Mesendoderm (in vitro differentiated cells): Measurements from ENCODE around the gene ELF4.

Experiments
- DNase-seq: peaks from one replicate; pipeline ENCODE4 v3.0.0; 2013
- H2AK5ac ChIP-seq: 2 replicates; pipeline ENCODE4 v1.6.1; 2013; ENCODE audit warnings: low read length, inconsistent platforms
- H2BK120ac ChIP-seq: 2 replicates; pipeline ENCODE4 v1.6.1; 2013; ENCODE audit warnings: low read depth, mild to moderate bottlenecking, low read length, moderate library complexity, mixed read lengths
- H2BK15ac ChIP-seq: replicated peaks from 2 replicates; pipeline ENCODE4 v1.6.1; 2013; ENCODE audit warnings: low read depth, mild to moderate bottlenecking, moderate library complexity
- H2BK5ac ChIP-seq: 2 replicates; pipeline ENCODE4 v1.6.1; 2013; ENCODE audit warnings: low read length, inconsistent platforms
- H3K18ac ChIP-seq: 2 replicates; pipeline ENCODE4 v1.6.1; 2013; ENCODE audit warnings: mild to moderate bottlenecking, low read length, mixed read lengths
- H3K23ac ChIP-seq: one replicate; pipeline ENCODE4 v1.6.1; 2013; ENCODE audit warnings: low read length
- H3K27ac ChIP-seq: 2 replicates; pipeline ENCODE4 v1.5.1; 2013; ENCODE audit warnings: low read depth, mild to moderate bottlenecking, inconsistent platforms, low read length, moderate library complexity
- H3K27me3 ChIP-seq: 2 replicates; pipeline ENCODE4 v1.6.1; 2013; ENCODE audit warnings: low read length, control low read depth, mild to moderate bottlenecking, inconsistent platforms; ENCODE audit not compliant: insufficient read depth, poor library complexity
- H3K36me3 ChIP-seq: 2 replicates; pipeline ENCODE4 v1.6.1; 2013; ENCODE audit warnings: low read length, inconsistent platforms; ENCODE audit not compliant: control insufficient read depth, insufficient read depth
- H3K4ac ChIP-seq: one replicate; pipeline ENCODE4 v1.6.1; 2013; ENCODE audit warnings: low read depth, mild to moderate bottlenecking, low read length, moderate library complexity
- H3K4me1 ChIP-seq: 2 replicates; pipeline ENCODE4 v1.6.1; 2013; ENCODE audit warnings: low read depth, low read length, inconsistent platforms; ENCODE audit not compliant: control insufficient read depth
- H3K4me2 ChIP-seq: 2 replicates; pipeline ENCODE4 v1.6.1; 2013; ENCODE audit warnings: low read length
- H3K4me3 ChIP-seq: 2 replicates; pipeline ENCODE4 v1.5.1; 2013; ENCODE audit warnings: mild to moderate bottlenecking, low read length
- H3K56ac ChIP-seq: one replicate; pipeline ENCODE4 v1.6.1; 2013; ENCODE audit warnings: low read length
- H3K79me1 ChIP-seq: 2 replicates; pipeline ENCODE4 v1.6.1; 2013; ENCODE audit warnings: low read length, inconsistent platforms
- H3K79me2 ChIP-seq: 2 replicates; pipeline ENCODE4 v1.6.1; 2013; ENCODE audit warnings: mild to moderate bottlenecking, low read length; ENCODE audit not compliant: control insufficient read depth, insufficient read depth
- H3K9ac ChIP-seq: 2 replicates; pipeline ENCODE4 v1.6.1; 2013; ENCODE audit warnings: low read length, inconsistent platforms
- H4K5ac ChIP-seq: one replicate; pipeline ENCODE4 v1.6.1; 2013; ENCODE audit warnings: low read length
- H4K8ac ChIP-seq: one replicate; pipeline ENCODE4 v1.6.1; 2013; ENCODE audit warnings: low read depth, mild to moderate bottlenecking, control low read depth, low read length, moderate library complexity
- WGBS: extraction: QIAGEN DNeasy Blood & Tissue Kit; methylation state at CpG from one replicate; pipeline ENCODE4 v1.1.7; 2013; ENCODE audit warnings: low lambda C conversion rate, missing lambda C conversion rate; ENCODE audit not compliant: insufficient coverage; ENCODE audit errors: extremely low coverage; 5-methylcytosine and 5-hydroxymethylcytosine counted together

ELF4 gene

DNA sequence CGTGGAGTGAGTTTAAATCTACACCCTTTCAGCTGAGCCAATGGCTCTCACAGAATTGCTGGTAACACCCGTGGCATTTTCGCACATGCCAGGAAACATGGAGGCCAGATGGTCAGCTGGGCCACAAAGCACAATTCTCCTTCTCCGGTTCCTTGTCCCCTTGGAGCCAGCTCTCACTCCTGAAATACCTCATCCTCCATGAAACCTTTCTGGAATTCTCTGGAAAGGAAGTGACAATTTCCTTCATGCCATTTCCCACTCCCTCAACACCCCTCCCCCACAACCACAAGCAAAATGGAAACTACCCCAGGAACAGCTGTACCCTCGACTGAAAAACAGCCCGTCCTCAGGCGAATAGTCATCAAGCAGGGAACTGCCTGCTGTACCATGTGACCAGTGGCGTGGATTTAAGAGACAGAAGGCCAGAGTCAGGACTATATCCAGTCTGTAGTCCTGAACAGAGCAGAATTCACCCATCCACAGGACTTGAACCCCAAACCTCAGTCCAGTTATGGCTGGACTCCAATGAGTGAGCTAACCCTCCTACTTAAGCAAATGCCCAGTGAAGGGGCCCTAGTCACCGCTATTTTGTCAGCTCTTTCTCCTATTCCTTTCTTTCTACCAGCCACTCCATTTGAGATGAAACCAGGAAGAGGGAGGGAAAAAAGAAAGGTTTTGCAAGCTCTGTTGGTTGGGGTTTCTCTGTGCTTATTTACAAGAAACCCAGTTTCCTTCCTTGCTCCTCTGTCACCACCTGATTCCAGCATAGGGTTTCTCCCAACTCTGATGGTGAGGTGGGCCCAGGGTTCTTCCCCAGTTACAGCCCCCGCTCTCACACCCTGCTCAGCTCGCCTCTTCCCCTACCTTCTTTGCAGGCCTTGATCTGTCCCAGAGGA lies 24.5 kb downstream of the ELF4 start:
- no CpG with 5 or more reads among the region's 11 CpGs for WGBS
- no peak overlapping the region for H4K5ac ChIP-seq
- no peak overlapping the region for H3K4me2 ChIP-seq
- H3K18ac ChIP-seq = no peak overlapping the region
- H3K4me3 ChIP-seq = no peak overlapping the region
- H3K4ac ChIP-seq = no peak overlapping the region
- H3K9ac ChIP-seq = no peak overlapping the region
- no peak overlapping the region for H2AK5ac ChIP-seq
- no peak overlapping the region for H3K27ac ChIP-seq
- no peak overlapping the region for H4K8ac ChIP-seq
- DNase-seq = no peak
- H3K4me1 ChIP-seq = peaks cover 3% of the 10 kb centered on the region
- no peak overlapping the region for H3K23ac ChIP-seq
- H2BK5ac ChIP-seq = no peak overlapping the region
- H3K36me3 ChIP-seq = no peaks in the 10 kb centered on the region
- H3K79me2 ChIP-seq = no peaks in the 10 kb centered on the region
- H2BK15ac ChIP-seq = no peak overlapping the region
- H3K56ac ChIP-seq = peak overlapping the region; percentile 7
- H3K27me3 ChIP-seq = no peaks in the 10 kb centered on the region
- H2BK120ac ChIP-seq = no peak overlapping the region
- no peaks in the 10 kb centered on the region for H3K79me1 ChIP-seq

DNA sequence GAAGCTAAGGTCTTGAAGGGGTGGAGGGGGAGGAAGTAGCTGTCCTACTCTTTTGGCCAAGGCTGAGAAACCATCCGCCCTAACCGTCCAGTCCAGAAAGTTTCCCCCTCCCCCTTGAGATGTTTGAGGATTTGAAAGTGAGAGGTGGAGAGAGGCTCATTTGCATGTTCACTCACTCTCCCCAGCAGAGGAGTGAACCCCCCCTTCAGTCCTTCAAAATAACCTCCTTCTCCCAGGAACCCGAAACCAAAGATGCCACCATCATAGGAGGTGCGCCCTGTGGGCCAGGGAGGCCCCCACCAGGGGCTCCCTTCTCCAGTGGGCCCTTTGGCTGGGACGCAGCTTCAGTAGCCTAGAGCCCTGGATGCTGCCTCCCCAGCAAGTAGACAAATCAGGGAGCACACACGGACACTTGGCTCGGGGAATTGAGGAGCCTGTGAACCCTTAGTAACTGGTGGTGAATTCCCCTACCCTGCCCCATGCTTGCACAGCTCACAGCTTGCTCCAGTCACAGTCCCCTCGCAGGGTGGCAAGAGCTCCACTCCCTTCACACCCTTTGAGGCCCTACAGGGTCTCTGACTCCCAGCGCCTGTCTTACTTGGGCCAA lies 25.6 kb downstream of the ELF4 start:
- no peak for DNase-seq
- no peak overlapping the region for H3K23ac ChIP-seq
- no peak overlapping the region for H2BK120ac ChIP-seq
- no peak overlapping the region for H2BK15ac ChIP-seq
- no peak overlapping the region for H3K56ac ChIP-seq
- H3K27me3 ChIP-seq = no peaks in the 10 kb centered on the region
- H3K36me3 ChIP-seq = no peaks in the 10 kb centered on the region
- H2BK5ac ChIP-seq = no peak overlapping the region
- H3K4me1 ChIP-seq = peaks cover 3% of the 10 kb centered on the region
- no peaks in the 10 kb centered on the region for H3K79me2 ChIP-seq
- H3K18ac ChIP-seq = no peak overlapping the region
- no peak overlapping the region for H3K9ac ChIP-seq
- no peak overlapping the region for H3K4me3 ChIP-seq
- H3K4me2 ChIP-seq = no peak overlapping the region
- no CpG with 5 or more reads among the region's 9 CpGs for WGBS
- no peak overlapping the region for H3K27ac ChIP-seq
- no peak overlapping the region for H4K5ac ChIP-seq
- no peak overlapping the region for H3K4ac ChIP-seq
- no peaks in the 10 kb centered on the region for H3K79me1 ChIP-seq
- no peak overlapping the region for H2AK5ac ChIP-seq
- no peak overlapping the region for H4K8ac ChIP-seq

DNA sequence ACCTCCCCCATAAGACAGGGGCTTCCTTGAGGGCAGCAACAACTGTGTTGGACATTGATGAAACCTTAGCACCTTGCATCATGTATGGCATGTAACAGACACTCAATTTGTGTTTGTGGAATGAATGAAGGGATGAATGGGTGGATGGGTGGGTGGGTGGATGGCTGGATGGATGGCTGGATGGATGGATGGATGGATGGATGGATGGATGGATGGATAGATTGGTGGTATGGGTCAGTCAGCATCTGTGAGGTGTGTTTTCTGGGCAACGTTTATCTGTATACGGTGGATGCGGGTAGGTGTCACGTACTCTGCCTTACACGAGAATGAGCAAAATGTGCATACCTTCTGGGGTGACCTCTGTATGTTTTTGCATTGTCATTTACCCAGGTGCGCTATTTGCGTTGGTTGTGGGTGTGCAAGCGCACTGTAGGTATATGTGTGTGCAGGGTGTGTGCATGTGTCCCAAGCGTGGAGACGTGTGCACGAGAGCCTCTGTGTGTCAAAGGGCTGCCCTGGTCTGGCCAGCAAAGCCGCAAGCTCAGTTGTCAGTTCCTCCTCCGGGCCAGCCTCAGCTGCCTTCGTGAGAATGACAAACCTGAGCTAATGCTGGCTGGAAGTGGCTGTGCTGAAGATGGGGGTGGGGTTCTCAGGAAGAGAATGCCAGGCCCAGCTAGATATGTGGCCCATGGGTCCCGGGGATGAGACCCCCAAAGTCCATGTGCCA lies 26.5 kb downstream of the ELF4 start:
- Histone ChIP-seq H3K79me2 (no peaks in the 10 kb centered on the region), H3K18ac (no peak overlapping the region), H3K56ac (no peak overlapping the region), H3K4me2 (no peak overlapping the region), H3K79me1 (no peaks in the 10 kb centered on the region), H3K4me3 (no peak overlapping the region), H3K23ac (no peak overlapping the region), H3K9ac (no peak overlapping the region), H4K8ac (no peak overlapping the region), H3K27me3 (no peaks in the 10 kb centered on the region), H2BK15ac (no peak overlapping the region), H2BK120ac (no peak overlapping the region), H3K36me3 (no peaks in the 10 kb centered on the region), H2BK5ac (no peak overlapping the region), H3K27ac (no peak overlapping the region), H2AK5ac (no peak overlapping the region), H3K4ac (no peak overlapping the region), H4K5ac (no peak overlapping the region), H3K4me1 (peaks cover 3% of the 10 kb centered on the region)
- no peak for DNase-seq
- no CpG with 5 or more reads among the region's 15 CpGs for WGBS

DNA sequence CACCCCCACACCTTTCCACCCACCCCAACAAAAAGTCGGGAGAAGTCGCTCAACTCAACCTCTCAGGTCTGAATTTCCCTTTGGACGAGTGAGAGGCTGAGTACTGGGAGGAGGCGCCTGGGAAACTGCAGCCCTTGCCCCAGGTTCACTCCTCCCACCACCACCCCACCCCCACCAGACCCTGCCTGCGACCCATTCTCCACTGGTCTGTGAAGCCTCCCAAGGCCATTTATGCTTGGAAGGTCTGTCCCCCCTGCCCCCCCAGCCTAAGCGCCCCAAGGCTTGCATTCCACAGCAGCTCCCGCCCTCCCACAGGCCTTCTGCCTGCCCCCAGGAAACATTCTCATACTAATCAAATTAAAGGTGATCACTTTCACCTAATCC lies 27.2 kb downstream of the ELF4 start:
- Histone ChIP-seq H3K4me3 (no peak overlapping the region), H2AK5ac (no peak overlapping the region), H3K79me1 (no peaks in the 10 kb centered on the region), H4K8ac (no peak overlapping the region), H3K27ac (no peak overlapping the region), H3K4me1 (peaks cover 3% of the 10 kb centered on the region), H3K23ac (no peak overlapping the region), H3K27me3 (no peaks in the 10 kb centered on the region), H3K36me3 (no peaks in the 10 kb centered on the region), H2BK120ac (no peak overlapping the region), H3K4ac (no peak overlapping the region), H3K56ac (no peak overlapping the region), H2BK15ac (no peak overlapping the region), H3K18ac (no peak overlapping the region), H3K9ac (no peak overlapping the region), H2BK5ac (no peak overlapping the region), H3K79me2 (no peaks in the 10 kb centered on the region), H4K5ac (no peak overlapping the region), H3K4me2 (no peak overlapping the region)
- peak; percentile 56 for DNase-seq
- WGBS = no CpG with 5 or more reads among the region's 7 CpGs

DNA sequence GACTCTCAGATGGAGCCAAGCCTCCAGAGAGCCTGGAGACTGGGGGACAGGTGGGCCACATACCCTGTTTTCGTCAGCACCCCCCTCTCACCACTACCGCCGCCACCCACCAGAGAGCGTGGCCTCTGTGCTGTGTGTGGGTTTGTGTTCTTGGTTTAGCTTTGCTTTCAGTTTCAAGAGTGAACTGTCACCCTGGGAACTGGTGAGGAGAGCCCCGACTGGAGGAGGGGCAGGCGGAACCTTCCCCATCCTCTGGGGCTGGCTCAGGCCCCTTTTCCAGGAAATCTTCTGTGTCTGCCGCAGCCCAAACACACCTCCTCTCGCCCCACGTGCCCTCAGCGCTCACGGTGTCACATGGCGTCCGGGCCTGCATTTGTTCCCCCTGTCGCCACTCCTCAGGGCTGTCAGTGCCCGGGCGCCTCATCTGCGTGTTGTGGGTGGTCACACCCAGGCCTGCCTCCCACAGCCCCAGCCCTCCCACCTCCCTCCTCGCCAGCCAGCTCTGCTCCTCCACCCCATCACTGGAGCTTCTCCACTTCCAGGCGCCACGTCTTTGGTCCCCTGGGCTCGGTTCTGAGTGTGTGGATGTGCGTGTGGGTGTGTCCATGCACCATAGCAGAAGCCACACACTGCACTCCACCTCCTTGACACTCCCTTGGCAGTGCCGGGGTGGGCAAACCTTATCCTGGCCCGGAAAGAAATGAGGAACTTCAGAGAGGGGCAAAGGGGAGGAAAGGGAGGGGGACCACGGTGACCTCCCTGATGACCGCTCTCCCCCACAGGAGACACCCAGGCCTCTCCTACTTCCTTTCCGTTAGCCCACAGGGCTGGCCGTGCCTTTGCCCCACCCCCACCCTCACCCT lies 27.8 kb downstream of the ELF4 start:
- Histone ChIP-seq H2BK120ac (no peak overlapping the region), H3K27me3 (no peaks in the 10 kb centered on the region), H3K4me3 (no peak overlapping the region), H3K4me2 (no peak overlapping the region), H3K18ac (no peak overlapping the region), H3K23ac (no peak overlapping the region), H3K56ac (peak overlapping the region; percentile 22), H2BK5ac (no peak overlapping the region), H3K79me1 (no peaks in the 10 kb centered on the region), H3K36me3 (no peaks in the 10 kb centered on the region), H4K5ac (no peak overlapping the region), H2AK5ac (no peak overlapping the region), H3K79me2 (no peaks in the 10 kb centered on the region), H3K27ac (no peak overlapping the region), H3K4me1 (peaks cover 3% of the 10 kb centered on the region), H3K9ac (no peak overlapping the region), H4K8ac (no peak overlapping the region), H2BK15ac (no peak overlapping the region), H3K4ac (peak overlapping the region; percentile 18)
- no CpG with 5 or more reads among the region's 28 CpGs for WGBS
- DNase-seq = no peak
